ENCODE data around the gene EXOC6.
"Not testable (repeated sequence)": the region's sequence is repeated elsewhere in the genome, so short reads cannot be mapped to it uniquely, and the experiment has no call there.

Gene EXOC6

GRCh38 chr10:92952573-92952972, 104.3 kb downstream of the EXOC6 start:
- not testable (repeated sequence) for DNase-seq

DNA sequence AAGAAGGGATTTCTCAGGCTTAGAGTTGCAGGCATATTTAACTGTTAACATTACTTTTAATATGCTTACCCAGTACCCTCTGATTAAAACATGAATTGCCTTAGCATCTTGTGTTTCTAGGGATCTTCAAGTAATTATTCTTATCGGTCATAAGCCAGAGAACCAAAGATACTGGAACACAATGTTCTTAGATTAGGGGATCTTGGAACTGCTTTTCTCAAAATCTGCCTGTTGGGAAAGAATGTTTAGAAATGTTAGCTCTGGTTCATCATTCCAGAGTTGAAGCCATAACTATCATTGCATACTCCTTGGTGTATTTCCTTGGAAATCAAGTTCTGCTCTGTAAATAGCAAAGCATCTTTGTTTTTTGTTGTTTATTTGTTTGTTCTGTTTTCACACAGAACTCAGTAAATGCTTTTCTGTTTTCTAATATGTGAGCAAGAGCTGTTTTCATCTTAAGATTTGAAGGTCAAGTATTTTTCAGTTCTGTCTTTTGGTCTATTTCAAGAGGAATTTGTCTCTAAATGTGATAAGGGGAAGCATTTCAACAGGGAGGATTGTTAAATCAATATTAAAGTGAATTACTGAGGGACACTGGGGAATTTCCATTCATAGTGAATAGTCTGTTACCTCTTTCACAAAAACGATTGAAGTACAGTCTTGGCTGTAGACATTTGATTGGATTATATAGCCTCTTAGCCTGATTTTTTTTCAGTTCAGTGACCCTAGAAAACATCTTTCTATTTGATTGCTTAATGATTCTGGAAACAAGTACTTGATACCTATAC, 109.1 kb downstream of the EXOC6 start:
- no peak for DNase-seq

GRCh38 chr10:92961638-92962037, 113.3 kb downstream of the EXOC6 start:
- DNase-seq, result no peak

DNA sequence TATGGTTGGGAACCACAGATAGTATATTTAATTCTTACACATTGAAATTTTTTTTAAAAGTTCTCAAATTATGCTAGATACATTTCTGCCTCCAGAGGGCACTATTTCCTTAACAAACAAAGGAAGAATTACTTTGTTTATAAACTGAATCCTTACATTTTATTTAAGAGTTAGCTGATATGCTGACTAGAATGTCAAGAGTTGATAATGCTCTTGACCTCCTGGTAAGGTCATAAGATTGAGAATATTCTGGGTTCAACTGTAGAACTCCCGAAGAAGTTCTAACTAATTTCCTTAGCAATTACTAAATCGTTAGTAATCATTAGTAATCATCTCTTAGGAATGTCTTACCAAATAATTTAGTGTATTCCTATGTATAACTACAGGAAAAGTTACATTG, 117.0 kb downstream of the EXOC6 start:
- DNase-seq, result peak; percentile 64

GRCh38 chr10:92967641-92968040, 119.3 kb downstream of the EXOC6 start:
- DNase-seq, result no peak

GRCh38 chr10:92969151-92969550, 120.8 kb downstream of the EXOC6 start:
- DNase-seq, result peak; percentile 33

- peak; percentile 94 for DNase-seq
Observed at GRCh38 chr10:92970301-92971070, 122.2 kb downstream of the EXOC6 start.

DNA sequence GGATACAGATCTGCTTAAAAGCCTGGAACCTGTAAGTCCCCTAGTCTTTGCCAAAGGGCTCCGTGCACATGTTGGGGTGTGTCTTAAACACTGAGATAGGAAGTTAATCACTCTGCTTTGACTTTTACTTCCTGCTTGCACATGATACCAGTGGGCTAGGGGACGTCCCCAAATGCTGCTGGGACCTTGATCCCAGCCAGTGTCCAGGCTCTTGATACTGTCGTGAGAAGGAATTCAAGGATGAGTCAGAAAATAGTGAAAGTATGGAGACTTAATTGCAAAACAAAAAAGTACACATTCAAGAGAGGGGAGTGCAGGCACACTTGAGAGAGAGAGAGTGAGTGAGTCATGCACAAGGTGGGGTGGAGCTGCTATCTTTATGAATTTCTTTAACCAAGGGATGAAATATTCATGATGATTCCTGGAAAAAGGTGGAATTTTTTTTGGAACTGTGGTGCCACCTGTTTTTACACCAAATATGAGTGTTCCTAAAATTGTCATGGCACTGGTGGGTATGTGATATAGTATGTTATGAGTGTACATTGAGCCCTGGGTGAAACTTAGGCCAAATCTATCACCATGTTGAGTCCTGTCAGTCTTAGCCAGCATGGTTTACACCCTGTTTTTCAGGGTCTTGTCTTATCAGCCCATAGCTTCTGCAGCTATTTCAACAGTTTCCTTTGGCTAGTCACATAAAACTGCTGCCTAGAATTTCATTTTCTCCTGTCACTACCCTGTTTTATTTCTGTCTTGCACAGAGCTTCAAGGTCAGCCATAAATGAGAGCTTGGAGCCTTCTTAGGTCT, 123.9 kb downstream of the EXOC6 start:
- DNase-seq, result peak; percentile 75

DNA sequence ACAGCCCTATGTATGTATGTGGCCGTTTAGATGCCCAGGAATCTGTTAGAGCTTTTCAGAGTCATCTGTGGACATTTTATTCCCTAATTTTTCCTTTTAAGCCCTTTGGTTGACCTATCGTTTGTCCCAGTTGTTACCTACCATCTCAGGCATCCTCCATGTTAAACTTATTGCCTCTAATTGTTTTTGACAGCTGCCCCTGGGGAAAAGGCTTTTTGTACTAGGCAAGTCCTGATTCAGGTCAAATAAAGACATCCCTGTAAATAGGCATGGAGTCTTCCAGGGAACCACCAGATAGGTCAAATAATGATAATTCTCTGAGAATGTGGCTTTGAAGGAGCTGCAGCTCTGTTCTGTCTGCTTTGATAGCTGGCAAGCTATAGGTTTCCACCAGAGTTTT, 124.6 kb downstream of the EXOC6 start:
- no peak for DNase-seq

- not testable (repeated sequence) for DNase-seq
Observed at GRCh38 chr10:92976278-92976677, 128.0 kb downstream of the EXOC6 start.

GRCh38 chr10:92989250-92989649, 140.9 kb downstream of the EXOC6 start:
- DNase-seq, result no peak

- DNase-seq, result peak; percentile 38
Observed at GRCh38 chr10:92990615-92991014, 142.3 kb downstream of the EXOC6 start.

- DNase-seq, result peak; percentile 5
Observed at GRCh38 chr10:92991513-92991912, 143.2 kb downstream of the EXOC6 start.

DNA sequence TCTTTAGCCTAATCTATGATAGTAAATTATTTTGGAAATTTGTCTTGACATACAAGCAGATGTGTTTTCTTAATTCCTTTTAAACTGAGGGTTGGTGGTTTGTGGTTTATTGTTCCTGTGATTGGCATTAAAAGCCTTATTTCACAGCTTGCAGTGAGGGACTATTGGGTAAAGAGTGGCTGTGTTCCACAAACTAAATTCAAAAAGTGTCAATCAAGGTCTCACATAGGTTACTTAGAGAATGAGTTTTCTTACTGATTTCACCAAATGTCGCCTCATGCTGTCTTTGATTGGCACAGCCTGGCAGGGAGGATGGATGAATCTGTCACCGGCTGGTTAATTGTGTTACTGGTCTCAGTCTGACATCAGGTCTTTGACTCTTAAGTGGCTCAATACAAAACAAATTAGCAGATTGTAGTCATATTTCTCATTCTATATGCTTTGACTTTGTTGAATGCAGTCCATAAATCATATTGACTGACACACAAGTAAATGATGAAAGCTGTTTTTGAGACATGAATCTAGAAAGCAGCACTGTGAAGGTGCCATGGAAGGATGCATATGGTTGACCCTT, 145.5 kb downstream of the EXOC6 start:
- DNase-seq, result no peak

GRCh38 chr10:92995509-92995908, 147.2 kb downstream of the EXOC6 start:
- no peak for DNase-seq

DNA sequence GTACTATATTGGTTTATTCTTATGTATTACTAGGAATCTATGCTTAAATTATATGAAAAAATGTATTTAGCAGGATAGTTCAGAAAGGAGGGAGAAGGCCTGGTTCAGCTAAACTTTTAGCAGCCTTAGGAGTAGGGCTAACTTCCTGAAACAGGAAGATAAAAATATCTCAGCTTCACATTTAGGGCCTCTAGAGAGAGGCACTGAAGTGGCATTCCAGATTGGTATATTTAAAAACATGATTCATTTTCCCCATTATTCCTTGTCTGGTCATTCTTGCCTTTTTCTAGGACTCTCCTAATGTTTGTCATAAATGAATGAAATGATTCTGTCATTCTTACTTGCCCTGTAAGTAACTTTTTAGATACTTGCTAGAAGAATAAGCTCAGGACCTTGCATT, 149.3 kb downstream of the EXOC6 start:
- peak; percentile 10 for DNase-seq

DNA sequence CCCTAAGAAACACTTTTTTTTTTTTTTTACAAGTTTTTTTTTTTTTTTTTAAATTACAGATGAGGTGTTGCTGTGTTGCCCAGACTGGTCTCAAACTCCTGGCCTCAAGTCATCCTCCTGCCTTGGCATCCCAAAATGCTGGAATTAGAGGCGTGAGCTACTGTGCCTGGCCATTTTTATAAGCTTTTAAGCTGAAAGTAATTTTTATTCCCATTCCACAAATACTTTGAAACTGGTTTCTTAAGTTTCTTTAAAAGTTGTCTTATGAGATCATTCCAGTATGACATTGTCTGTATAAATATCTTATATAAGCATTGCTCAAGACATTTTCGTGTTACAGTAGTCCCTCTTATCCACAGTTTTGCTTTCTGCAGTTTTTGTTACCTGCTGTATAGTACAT, 150.9 kb downstream of the EXOC6 start:
- peak; percentile 4 for DNase-seq

- peak; percentile 59 for DNase-seq
Observed at GRCh38 chr10:93006435-93007039, 158.2 kb downstream of the EXOC6 start.

GRCh38 chr10:93015722-93016121, 167.4 kb downstream of the EXOC6 start:
- no peak for DNase-seq

- DNase-seq, result no peak
Observed at GRCh38 chr10:93023013-93023650, 174.8 kb downstream of the EXOC6 start.

GRCh38 chr10:93026072-93026471, 177.8 kb downstream of the EXOC6 start:
- DNase-seq, result no peak

GRCh38 chr10:93027508-93027907, 179.2 kb downstream of the EXOC6 start:
- no peak for DNase-seq

All from fibroblast of upper back skin (primary cell).